ENCODE results near the gene ARAP1. TPM values are rescaled to one million over a fixed set of nuclear protein-coding genes. Genes with fewer than 3 reads are reported as not detected.

ARAP1 gene
- total and polyA plus RNA-seq, 2 donors (not counting 3 experiments of a cell fraction or from before 2014, with no cell fraction given), result 36.8 to 66.2 TPM

DNA sequence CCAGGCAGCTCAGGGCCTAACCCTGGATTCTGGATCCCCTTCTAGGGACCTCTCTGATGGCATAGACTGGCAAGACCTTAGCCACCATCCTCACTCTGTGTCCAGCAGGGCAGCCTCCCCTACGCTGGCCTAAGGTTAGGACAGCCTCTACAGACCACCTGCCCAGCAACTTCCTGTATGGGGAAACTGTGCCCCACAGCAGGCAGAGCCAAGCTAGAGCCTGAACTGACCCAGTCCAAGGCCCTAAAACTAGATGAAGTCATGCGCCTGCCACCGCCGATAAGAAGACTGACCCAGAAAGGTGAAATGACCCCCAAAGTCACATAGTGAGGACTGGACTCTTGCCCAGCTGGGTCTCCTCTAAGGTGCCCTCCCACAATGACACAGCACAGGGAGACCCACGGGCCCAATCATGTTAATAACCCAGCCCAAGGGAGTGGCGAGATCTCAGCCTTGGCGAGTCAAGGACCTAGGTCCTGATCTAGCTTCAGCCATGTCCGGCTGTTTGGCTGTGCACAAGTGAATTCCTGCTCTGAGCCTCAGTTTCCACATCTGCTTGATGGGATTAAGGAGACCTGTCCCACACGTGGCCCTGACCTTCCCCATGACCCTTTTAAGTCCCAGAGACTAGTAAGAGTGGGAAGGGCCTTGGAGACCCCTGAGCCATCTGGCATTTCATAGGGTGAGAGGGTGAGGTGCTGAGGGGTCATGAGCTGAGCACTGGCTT, 24.1 kb upstream of the ARAP1 start:
- Histone ChIP-seq H3K4me3 (replicated peaks in 1 of 3; ENCODE audit: insufficient read depth in 1 of 3, low read depth in 1 of 3, low read length in 3 of 3) (no peak overlapping the region), H3K27me3 (ENCODE audit: control insufficient read depth in 2 of 2, insufficient read depth in 2 of 2, low read length in 2 of 2) (no peaks in the 10 kb centered on the region), H2AFZ (ENCODE audit: low read depth, low read length) (no peak overlapping the region), H3K4me2 (ENCODE audit: insufficient read depth, low read length) (no peak overlapping the region), H3K9me1 (replicated peaks; ENCODE audit: control insufficient read depth, extremely low read depth, insufficient read depth, low read length) (no peaks in the 10 kb centered on the region), H3K36me3 (ENCODE audit: control insufficient read depth in 2 of 2, extremely low read depth in 1 of 2, insufficient read depth in 2 of 2, low read length in 2 of 2) (no peaks in the 10 kb centered on the region), H3K79me2 (ENCODE audit: control insufficient read depth, insufficient read depth, low read length) (no peaks in the 10 kb centered on the region), H3K9me3 (replicated peaks; ENCODE audit: control insufficient read depth, insufficient read depth, low read length) (no peaks in the 10 kb centered on the region), H3K9ac (replicated peaks; ENCODE audit: extremely low read depth, insufficient read depth, low read length) (no peak overlapping the region), H3K27ac (ENCODE audit: insufficient read depth, low read depth, low read length) (no peak overlapping the region), H4K20me1 (replicated peaks; ENCODE audit: control insufficient read depth, extremely low read depth, insufficient read depth, low read length) (no peaks in the 10 kb centered on the region), H3K4me1 (ENCODE audit: control insufficient read depth, extremely low read depth, insufficient read depth, low read length) (peaks cover 3% of the 10 kb centered on the region)
- FAIRE-seq (no peak), DNase-seq (ENCODE audit: low read depth, low spot score) (no peak)
- intact Hi-C loops (cut with micrococcal nuclease) (no loop called here), dilution Hi-C loops (cut with MboI; ENCODE audit: extremely low pct_ligation_motif_present, low sequenced_read_pairs) (no loop called here)
- no TSS peak for BruUV-seq (replicated peaks)
- ChIA-PET POLR2A (no interaction called here), CTCF (interaction anchor here (0.6 to 3.7 kb wide), 5 partner anchors 10 to 51 kb away, joined by 3 to 15 read pairs (median 3); partner anchors contain the start of gene STARD10)
- TF ChIP-seq FOS (IDR thresholded peaks at IDR 0.05; ENCODE audit: borderline replicate concordance, insufficient read depth, low read length) (no peak), POLR2AphosphoS5 (IDR thresholded peaks at IDR 0.05; ENCODE audit: insufficient read depth, low read depth, low read length) (no peak), EZH2 (IDR thresholded peaks at IDR 0.05; ENCODE audit: borderline replicate concordance, low read depth, low read length, severe bottlenecking) (no peak), POLR2A (IDR thresholded peaks at IDR 0.05; ENCODE audit: low read depth, low read length) (no peak), JUN (IDR thresholded peaks at IDR 0.05; ENCODE audit: borderline replicate concordance, insufficient read depth, insufficient read length, low read depth) (no peak), MYC (IDR thresholded peaks at IDR 0.05; ENCODE audit: low read depth, low read length) (no peak), GATA2 (IDR thresholded peaks at IDR 0.05; ENCODE audit: insufficient read depth, insufficient read length, low read depth, low read length) (no peak)
- TF ChIP-seq, protein P1, sequence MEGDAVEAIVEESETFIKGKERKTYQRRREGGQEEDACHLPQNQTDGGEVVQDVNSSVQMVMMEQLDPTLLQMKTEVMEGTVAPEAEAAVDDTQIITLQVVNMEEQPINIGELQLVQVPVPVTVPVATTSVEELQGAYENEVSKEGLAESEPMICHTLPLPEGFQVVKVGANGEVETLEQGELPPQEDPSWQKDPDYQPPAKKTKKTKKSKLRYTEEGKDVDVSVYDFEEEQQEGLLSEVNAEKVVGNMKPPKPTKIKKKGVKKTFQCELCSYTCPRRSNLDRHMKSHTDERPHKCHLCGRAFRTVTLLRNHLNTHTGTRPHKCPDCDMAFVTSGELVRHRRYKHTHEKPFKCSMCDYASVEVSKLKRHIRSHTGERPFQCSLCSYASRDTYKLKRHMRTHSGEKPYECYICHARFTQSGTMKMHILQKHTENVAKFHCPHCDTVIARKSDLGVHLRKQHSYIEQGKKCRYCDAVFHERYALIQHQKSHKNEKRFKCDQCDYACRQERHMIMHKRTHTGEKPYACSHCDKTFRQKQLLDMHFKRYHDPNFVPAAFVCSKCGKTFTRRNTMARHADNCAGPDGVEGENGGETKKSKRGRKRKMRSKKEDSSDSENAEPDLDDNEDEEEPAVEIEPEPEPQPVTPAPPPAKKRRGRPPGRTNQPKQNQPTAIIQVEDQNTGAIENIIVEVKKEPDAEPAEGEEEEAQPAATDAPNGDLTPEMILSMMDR (IDR thresholded peaks at IDR 0.05; ENCODE audit: extremely low read depth in 1 of 2, insufficient read depth in 1 of 2, low read depth in 1 of 2, low read length in 2 of 2), result no peak
- TF ChIP-seq, protein P2, sequence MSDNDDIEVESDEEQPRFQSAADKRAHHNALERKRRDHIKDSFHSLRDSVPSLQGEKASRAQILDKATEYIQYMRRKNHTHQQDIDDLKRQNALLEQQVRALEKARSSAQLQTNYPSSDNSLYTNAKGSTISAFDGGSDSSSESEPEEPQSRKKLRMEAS (IDR thresholded peaks at IDR 0.05; ENCODE audit: insufficient read depth, insufficient read length), result no peak
